ENCODE data around the gene FRMD5. TPM values are rescaled to one million over a fixed set of nuclear protein-coding genes. Genes with fewer than 3 reads are reported as not detected.
"Not testable (repeated sequence)": the region's sequence is repeated elsewhere in the genome, so short reads cannot be mapped to it uniquely, and the experiment has no call there.

FRMD5 gene
- total RNA-seq, 1 experiment from 2014 or later, result 0.98 TPM

DNA sequence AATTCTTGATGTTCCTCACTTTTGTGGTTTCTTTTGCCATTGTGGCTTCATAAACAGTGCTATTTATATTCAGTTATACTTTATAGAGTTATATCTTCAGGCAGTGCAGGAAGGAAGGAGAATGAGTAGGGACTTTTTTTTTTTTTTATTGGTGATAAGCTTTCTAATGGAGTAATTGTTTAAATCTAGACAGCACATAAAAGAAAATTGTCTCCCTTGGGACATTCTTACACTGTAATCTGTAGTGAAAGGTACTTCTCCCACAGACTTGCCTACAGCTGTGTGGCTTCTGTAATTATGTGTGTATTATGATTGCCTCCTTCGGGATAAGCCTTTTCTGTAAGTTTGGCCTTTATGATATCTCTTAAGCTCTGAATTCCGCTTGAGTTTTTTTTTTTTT is 326.7 kb downstream of the FRMD5 start:
- no peak overlapping the region for H3K4me3 Mint-ChIP-seq (ENCODE audit: unreplicated experiment)
- H3K9me3 Mint-ChIP-seq (ENCODE audit: unreplicated experiment), result no peaks in the 10 kb centered on the region
- BruUV-seq (replicated peaks), result no TSS peak
- H3K36me3 Mint-ChIP-seq (ENCODE audit: insufficient read depth, unreplicated experiment), result peaks cover 15% of the 10 kb centered on the region
- H3K27me3 Mint-ChIP-seq (ENCODE audit: insufficient read depth, unreplicated experiment), result no peaks in the 10 kb centered on the region
- ChIA-PET CTCF (interaction anchor here (1.4 kb wide), 1 partner anchor 13 kb away, joined by 4 read pairs; no protein-coding TSS in a partner anchor), POLR2A (interaction anchor here (0.6 to 0.7 kb wide), 2 partner anchors 105 to 249 kb away, joined by 4 read pairs; no protein-coding TSS in a partner anchor)
- DNase-seq (ENCODE audit: unreplicated experiment), result no peak
- no peaks in the 10 kb centered on the region for H3K4me1 Mint-ChIP-seq (ENCODE audit: insufficient read depth, unreplicated experiment)
- H3K27ac Mint-ChIP-seq (ENCODE audit: low read depth, unreplicated experiment), result no peak overlapping the region
- intact Hi-C loops (cut with micrococcal nuclease), result no loop called here
- TF ChIP-seq, protein P1, sequence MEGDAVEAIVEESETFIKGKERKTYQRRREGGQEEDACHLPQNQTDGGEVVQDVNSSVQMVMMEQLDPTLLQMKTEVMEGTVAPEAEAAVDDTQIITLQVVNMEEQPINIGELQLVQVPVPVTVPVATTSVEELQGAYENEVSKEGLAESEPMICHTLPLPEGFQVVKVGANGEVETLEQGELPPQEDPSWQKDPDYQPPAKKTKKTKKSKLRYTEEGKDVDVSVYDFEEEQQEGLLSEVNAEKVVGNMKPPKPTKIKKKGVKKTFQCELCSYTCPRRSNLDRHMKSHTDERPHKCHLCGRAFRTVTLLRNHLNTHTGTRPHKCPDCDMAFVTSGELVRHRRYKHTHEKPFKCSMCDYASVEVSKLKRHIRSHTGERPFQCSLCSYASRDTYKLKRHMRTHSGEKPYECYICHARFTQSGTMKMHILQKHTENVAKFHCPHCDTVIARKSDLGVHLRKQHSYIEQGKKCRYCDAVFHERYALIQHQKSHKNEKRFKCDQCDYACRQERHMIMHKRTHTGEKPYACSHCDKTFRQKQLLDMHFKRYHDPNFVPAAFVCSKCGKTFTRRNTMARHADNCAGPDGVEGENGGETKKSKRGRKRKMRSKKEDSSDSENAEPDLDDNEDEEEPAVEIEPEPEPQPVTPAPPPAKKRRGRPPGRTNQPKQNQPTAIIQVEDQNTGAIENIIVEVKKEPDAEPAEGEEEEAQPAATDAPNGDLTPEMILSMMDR (IDR thresholded peaks at IDR 0.05; ENCODE audit: unreplicated experiment), result no peak

DNA sequence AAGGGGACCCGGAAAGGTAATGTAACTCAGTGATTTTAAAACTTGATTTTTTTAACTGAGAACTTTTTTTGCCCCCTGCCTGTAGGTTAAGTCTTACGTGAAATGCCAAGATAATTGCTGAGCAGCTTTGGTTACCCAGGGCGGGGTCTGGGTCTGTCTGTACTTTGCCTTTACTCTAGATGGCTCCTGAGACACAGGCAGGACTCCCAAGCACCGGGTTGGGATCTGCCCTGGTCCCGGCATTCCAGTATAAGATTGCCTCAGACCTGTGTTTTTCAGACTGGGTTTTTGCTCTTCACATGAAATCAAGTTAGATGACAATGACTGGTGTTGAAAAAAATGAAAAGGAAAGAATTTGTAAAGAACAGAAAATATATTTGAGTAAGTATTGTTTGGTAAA is 328.0 kb downstream of the FRMD5 start:
- Mint-ChIP-seq H3K4me3 (ENCODE audit: unreplicated experiment) (no peak overlapping the region), H3K36me3 (ENCODE audit: insufficient read depth, unreplicated experiment) (peaks cover 20% of the 10 kb centered on the region), H3K27me3 (ENCODE audit: insufficient read depth, unreplicated experiment) (no peaks in the 10 kb centered on the region), H3K4me1 (ENCODE audit: insufficient read depth, unreplicated experiment) (no peaks in the 10 kb centered on the region), H3K9me3 (ENCODE audit: unreplicated experiment) (no peaks in the 10 kb centered on the region), H3K27ac (ENCODE audit: low read depth, unreplicated experiment) (no peak overlapping the region)
- TF ChIP-seq, protein P1 (IDR thresholded peaks at IDR 0.05; ENCODE audit: unreplicated experiment), result no peak
- ChIA-PET CTCF (interaction anchor here (0.7 kb wide), 2 partner anchors 43 to 374 kb away, joined by 3 to 4 read pairs; partner anchors contain the start of gene MFAP1), POLR2A (interaction anchor here (0.8 kb wide), 1 partner anchor 29 kb away, joined by 3 read pairs; no protein-coding TSS in a partner anchor)
- BruUV-seq (replicated peaks), result no TSS peak
- intact Hi-C loops (cut with micrococcal nuclease), result no loop called here
- DNase-seq (ENCODE audit: unreplicated experiment), result no peak

DNA sequence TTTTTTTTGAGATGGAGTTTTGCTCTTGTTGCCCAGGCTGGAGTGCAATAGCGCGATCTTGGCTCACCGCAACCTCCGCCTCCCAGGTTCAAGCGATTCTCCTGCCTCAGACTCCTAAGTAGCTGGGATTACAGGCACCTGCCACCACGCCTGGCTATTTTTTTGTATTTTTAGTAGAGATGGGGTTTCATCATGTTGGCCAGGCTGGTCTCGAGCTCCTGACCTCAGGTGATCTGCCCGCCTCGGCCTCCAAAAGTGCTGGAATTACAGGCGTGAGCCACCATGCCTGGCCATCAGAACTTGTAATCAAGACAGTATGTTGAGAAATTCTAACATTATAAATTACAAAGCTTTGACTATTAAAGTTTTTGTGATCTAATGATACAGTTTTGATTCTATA is 328.4 kb downstream of the FRMD5 start:
- POLR2A ChIA-PET, result interaction anchor here (0.8 kb wide), 1 partner anchor 28 kb away, joined by 3 read pairs; no protein-coding TSS in a partner anchor
- peaks cover 24% of the 10 kb centered on the region for H3K36me3 Mint-ChIP-seq (ENCODE audit: insufficient read depth, unreplicated experiment)
- H3K27me3 Mint-ChIP-seq (ENCODE audit: insufficient read depth, unreplicated experiment); DNase-seq (ENCODE audit: unreplicated experiment); H3K4me1 Mint-ChIP-seq (ENCODE audit: insufficient read depth, unreplicated experiment); H3K9me3 Mint-ChIP-seq (ENCODE audit: unreplicated experiment); H3K4me3 Mint-ChIP-seq (ENCODE audit: unreplicated experiment); intact Hi-C loops (cut with micrococcal nuclease); H3K27ac Mint-ChIP-seq (ENCODE audit: low read depth, unreplicated experiment); BruUV-seq (replicated peaks): not testable (repeated sequence)
- CTCF ChIA-PET, result interaction anchor here (0.7 kb wide), 2 partner anchors 42 to 374 kb away, joined by 3 to 4 read pairs; partner anchors contain the start of gene MFAP1

DNA sequence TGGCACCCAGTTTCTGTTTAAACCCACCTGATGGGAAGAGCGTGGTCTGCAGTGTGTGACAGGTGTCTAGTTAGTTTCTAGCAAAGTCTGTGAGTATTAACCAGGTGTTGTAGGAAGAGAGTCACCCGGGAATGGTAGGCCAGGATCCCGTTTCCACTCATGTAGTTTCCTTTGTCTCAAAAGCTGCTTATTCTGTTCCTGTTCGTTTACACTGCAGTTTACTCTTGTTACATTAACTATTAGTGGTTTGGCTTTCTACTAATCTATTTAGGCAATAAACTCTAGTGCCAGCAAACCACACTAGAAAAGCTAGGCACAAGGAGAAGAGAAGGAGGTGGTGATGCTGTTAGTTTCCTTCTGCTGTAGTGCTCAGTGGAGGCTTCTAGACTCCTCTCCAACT is 335.5 kb downstream of the FRMD5 start:
- Mint-ChIP-seq H3K27me3 (ENCODE audit: insufficient read depth, unreplicated experiment) (no peaks in the 10 kb centered on the region), H3K36me3 (ENCODE audit: insufficient read depth, unreplicated experiment) (peaks cover 24% of the 10 kb centered on the region), H3K27ac (ENCODE audit: low read depth, unreplicated experiment) (no peak overlapping the region), H3K4me3 (ENCODE audit: unreplicated experiment) (no peak overlapping the region), H3K9me3 (ENCODE audit: unreplicated experiment) (no peaks in the 10 kb centered on the region), H3K4me1 (ENCODE audit: insufficient read depth, unreplicated experiment) (no peaks in the 10 kb centered on the region)
- no peak for DNase-seq (ENCODE audit: unreplicated experiment)
- TF ChIP-seq, protein P1 (IDR thresholded peaks at IDR 0.05; ENCODE audit: unreplicated experiment), result no peak
- BruUV-seq (replicated peaks), result no TSS peak
- CTCF ChIA-PET, result interaction anchor here (0.6 to 1.0 kb wide), 2 partner anchors 8 to 206 kb away, joined by 3 to 4 read pairs; no protein-coding TSS in a partner anchor
- POLR2A ChIA-PET, result no interaction called here
- intact Hi-C loops (cut with micrococcal nuclease), result no loop called here

Data from MCF 10A (cell line).